Midbrain (tissue), 1 donor: ENCODE results near the gene PCDHB11.
A peak's percentile ranks its signal among the peaks of the same experiment; 100 is the strongest.
"Not testable (repeated sequence)": the region's sequence is repeated elsewhere in the genome, so short reads cannot be mapped to it uniquely, and the experiment has no call there.

Source experiments
- DNase-seq: peaks from one replicate; lab custom pipeline; 2025; lab: John Stamatoyannopoulos, UW

The PCDHB11 gene

GRCh38 chr5:141186897-141187512 is 12.4 kb upstream of the PCDHB11 start, which contains the start of gene PCDHB9:
Gene PCDHB9, plus strand, starts transcription at chr5:141187161. Its CDS starts 158 bp downstream, at chr5:141187319.
- peak; percentile 11 for DNase-seq

GRCh38 chr5:141188682-141189081 is 10.7 kb upstream of the PCDHB11 start:
- DNase-seq: not testable (repeated sequence)

- not testable (repeated sequence) for DNase-seq
Measured at GRCh38 chr5:141189131-141189530, 10.3 kb upstream of the PCDHB11 start.

- DNase-seq: peak; percentile 8
Measured at GRCh38 chr5:141192110-141192725, 7.2 kb upstream of the PCDHB11 start, which contains the start of gene PCDHB10. Gene PCDHB10, plus strand, starts transcription at chr5:141192353. Its CDS starts 200 bp downstream, at chr5:141192553.

DNA sequence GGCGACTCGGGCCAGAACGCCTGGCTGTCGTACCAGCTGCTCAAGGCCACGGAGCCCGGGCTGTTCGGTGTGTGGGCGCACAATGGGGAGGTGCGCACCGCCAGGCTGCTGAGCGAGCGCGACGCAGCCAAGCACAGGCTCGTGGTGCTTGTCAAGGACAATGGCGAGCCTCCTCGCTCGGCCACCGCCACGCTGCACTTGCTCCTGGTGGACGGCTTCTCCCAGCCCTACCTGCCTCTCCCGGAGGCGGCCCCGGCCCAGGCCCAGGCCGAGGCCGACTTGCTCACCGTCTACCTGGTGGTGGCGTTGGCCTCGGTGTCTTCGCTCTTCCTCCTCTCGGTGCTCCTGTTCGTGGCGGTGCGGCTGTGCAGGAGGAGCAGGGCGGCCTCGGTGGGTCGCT is 5.1 kb upstream of the PCDHB11 start:
- DNase-seq: not testable (repeated sequence)

- no peak for DNase-seq
Measured at GRCh38 chr5:141196363-141196762, 3.1 kb upstream of the PCDHB11 start.

GRCh38 chr5:141201126-141201525 is 1.7 kb downstream of the PCDHB11 start:
- DNase-seq: not testable (repeated sequence)

DNA sequence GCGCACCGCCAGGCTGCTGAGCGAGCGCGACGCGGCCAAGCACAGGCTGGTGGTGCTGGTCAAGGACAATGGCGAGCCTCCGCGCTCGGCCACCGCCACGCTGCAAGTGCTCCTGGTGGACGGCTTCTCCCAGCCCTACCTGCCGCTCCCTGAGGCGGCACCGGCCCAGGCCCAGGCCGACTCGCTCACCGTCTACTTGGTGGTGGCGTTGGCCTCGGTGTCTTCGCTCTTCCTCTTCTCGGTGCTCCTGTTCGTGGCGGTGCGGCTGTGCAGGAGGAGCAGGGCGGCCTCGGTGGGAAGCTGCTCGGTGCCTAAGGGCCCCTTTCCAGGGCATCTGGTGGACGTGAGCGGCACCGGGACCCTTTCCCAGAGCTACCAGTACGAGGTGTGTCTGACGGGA is 2.2 kb downstream of the PCDHB11 start:
- DNase-seq: not testable (repeated sequence)

- DNase-seq: peak; percentile 4
Measured at GRCh38 chr5:141208478-141208877, 9.1 kb downstream of the PCDHB11 start, which contains the start of gene PCDHB12. Gene PCDHB12, plus strand, starts transcription at chr5:141208719. Its CDS starts 189 bp downstream, at chr5:141208908.

GRCh38 chr5:141210281-141210680 is 10.9 kb downstream of the PCDHB11 start:
- DNase-seq: not testable (repeated sequence)

DNA sequence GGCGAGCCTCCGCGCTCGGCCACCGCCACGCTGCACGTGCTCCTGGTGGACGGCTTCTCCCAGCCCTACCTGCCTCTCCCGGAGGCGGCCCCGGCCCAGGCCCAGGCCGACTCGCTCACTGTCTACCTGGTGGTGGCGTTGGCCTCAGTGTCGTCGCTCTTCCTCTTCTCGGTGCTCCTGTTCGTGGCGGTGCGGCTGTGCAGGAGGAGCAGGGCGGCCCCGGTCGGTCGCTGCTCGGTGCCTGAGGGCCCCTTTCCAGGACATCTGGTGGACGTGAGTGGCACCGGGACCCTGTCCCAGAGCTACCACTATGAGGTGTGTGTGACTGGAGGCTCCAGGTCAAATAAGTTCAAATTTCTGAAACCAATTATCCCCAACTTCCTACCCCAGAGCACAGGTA is 11.4 kb downstream of the PCDHB11 start:
- DNase-seq: not testable (repeated sequence)

- peak; percentile 4 for DNase-seq
Measured at GRCh38 chr5:141213656-141214339, 14.4 kb downstream of the PCDHB11 start, which contains the start of gene PCDHB13. Gene PCDHB13, plus strand, starts transcription at chr5:141213919. Its CDS starts 205 bp downstream, at chr5:141214124.

GRCh38 chr5:141214583-141214982 is 15.2 kb downstream of the PCDHB11 start:
- not testable (repeated sequence) for DNase-seq

- not testable (repeated sequence) for DNase-seq
Measured at GRCh38 chr5:141215504-141215903, 16.1 kb downstream of the PCDHB11 start.

DNA sequence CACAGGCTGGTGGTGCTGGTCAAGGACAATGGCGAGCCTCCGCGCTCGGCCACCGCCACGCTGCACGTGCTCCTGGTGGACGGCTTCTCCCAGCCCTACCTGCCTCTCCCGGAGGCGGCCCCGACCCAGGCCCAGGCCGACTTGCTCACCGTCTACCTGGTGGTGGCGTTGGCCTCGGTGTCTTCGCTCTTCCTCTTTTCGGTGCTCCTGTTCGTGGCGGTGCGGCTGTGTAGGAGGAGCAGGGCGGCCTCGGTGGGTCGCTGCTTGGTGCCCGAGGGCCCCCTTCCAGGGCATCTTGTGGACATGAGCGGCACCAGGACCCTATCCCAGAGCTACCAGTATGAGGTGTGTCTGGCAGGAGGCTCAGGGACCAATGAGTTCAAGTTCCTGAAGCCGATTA is 16.6 kb downstream of the PCDHB11 start:
- not testable (repeated sequence) for DNase-seq

DNA sequence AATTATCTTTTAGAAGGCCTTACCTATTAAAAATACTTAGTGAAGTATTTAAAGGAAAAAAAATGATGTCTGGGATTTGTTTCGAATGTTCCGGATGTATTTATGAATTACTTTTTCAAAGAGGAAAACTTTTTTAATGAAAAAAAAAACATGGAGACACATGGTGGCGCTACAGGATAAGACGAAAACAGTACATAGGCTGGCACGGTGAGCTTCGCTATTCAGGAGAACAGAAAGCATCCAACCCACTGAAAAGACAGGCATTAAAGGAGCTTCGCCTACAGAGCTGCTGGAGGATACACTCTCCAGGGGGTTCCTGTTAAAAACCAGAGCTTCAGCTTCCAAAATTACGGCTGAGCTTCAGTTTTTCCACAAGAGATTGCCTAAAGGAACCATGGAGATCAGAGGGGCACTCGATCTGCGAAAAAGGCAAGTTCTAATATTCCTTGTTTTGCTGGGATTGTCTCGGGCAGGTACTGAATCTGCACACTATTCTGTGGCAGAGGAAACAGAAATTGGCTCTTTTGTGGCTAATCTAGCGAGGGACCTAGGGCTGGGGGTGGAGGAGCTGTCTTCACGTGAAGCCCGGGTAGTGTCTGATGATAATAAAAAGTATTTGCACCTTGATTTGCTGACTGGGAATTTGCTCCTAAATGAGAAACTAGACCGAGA is 23.8 kb downstream of the PCDHB11 start, which contains the start of gene PCDHB14:
Gene PCDHB14, plus strand, starts transcription at position 232 of the 672 bp plus-strand sequence. Its CDS starts 163 bp downstream, at position 395.
- peak; percentile 7 for DNase-seq

DNA sequence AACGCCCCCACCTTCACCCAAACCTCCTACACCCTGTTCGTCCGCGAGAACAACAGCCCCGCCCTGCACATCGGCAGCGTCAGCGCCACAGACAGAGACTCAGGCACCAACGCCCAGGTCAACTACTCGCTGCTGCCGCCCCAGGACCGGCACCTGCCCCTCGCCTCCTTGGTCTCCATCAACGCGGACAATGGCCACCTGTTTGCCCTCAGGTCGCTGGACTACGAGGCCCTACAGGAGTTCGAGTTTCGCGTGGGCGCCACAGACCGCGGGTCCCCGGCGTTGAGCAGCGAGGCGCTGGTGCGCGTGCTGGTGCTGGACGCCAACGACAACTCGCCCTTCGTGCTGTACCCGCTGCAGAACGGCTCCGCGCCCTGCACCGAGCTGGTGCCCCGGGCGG is 25.4 kb downstream of the PCDHB11 start:
- not testable (repeated sequence) for DNase-seq

- not testable (repeated sequence) for DNase-seq
Measured at GRCh38 chr5:141225421-141225820, 26.0 kb downstream of the PCDHB11 start.

GRCh38 chr5:141234109-141234667 is 34.8 kb downstream of the PCDHB11 start:
- DNase-seq: no peak

DNA sequence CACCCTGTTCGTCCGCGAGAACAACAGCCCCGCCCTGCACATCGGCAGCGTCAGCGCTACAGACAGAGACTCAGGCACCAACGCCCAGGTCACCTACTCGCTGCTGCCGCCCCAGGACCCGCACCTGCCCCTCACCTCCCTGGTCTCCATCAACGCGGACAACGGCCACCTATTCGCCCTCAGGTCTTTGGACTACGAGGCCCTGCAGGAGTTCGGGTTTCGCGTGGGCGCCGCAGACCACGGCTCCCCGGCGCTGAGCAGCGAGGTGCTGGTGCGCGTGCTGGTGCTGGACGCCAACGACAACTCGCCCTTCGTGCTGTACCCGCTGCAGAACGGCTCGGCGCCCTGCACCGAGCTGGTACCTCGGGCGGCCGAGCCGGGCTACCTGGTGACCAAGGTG is 36.5 kb downstream of the PCDHB11 start:
- DNase-seq: not testable (repeated sequence)

DNA sequence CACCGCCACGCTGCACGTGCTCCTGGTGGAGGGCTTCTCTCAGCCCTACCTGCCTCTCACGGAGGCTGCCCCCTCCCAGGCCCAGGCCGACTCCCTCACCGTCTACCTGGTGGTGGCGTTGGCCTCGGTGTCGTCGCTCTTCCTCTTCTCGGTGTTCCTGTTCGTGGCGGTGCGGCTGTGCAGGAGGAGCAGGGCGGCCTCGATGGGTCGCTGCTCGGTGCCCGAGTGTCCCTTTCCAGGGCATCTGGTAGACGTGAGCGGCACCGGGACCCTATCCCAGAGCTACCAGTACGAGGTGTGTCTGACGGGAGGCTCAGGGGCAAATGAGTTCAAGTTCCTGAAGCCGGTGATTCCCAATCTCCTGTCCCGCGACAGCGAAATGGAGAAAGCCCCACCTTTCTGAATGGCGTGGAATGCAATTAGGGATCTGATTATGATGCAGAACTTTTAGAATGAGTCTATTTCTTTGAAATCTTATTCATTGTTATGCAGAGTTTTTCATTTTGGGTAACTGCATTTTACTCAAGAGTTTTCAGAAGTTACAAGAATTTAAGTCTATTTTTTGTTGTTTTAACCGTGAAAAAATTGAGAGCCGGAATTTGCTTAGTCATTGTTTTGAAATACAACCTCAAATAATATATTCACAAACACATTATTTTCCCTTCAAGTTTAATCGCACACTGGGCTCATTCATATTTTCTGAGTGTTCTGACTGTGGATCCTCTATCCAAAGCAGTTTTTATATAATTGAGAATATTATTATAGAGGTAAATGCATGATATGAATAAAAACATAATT is 37.3 kb downstream of the PCDHB11 start:
- no peak for DNase-seq
